NCI-H2196 (cell line): Measurements from ENCODE around the gene WDR38.
A peak's percentile ranks its signal among the peaks of the same experiment; 100 is the strongest.

ENCODE experiments used
- DNase-seq: peaks from one replicate; lab custom pipeline; 2025; ENCODE audit not compliant: unreplicated experiment; lab: John Stamatoyannopoulos, UW

WDR38 gene

GRCh38 chr9:124852829-124853531, at the start of gene WDR38:
Gene WDR38, plus strand, starts transcription at chr9:124853460. Its CDS starts 72 bp downstream, at chr9:124853532.
- peak; percentile 79 for DNase-seq

DNA sequence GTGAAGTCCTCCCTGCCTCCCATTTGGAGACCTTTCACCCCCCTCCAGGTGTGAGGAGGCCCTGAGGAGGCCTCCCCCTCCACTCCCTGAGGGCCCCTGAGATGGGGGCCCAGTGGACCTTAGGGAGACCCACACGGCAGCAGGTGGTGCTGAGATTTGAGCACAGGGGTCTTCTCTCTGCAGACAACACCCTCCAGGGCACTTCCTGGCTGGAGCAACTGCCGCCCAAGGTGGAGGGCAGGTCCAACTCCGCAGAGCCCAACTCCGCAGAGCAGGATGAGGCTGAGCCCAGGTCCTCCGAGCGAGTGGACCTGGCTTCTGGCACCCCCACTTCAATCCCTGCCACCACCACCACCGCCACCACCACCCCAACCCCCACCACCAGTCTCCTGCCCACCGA, 49.3 kb upstream of the WDR38 start:
- no peak for DNase-seq

DNA sequence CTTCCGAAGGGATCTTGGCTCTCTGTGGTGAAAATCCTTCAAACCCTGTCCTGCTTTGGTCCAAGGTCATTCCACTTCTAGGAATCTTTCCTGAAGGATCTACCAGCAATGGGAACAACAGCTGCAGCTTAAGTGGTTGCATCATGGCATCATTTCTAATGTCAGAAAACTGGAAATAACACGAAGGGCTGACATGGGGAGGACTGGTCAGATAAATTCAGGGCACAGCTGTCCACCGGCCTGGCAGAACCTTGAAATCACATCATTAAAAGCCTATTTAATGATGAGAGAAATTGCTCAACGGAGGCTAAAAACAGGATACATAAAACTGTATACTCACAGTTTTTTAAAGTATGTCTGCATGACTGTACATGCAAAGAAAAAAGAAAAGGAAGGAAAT, 48.1 kb upstream of the WDR38 start:
- no peak for DNase-seq

DNA sequence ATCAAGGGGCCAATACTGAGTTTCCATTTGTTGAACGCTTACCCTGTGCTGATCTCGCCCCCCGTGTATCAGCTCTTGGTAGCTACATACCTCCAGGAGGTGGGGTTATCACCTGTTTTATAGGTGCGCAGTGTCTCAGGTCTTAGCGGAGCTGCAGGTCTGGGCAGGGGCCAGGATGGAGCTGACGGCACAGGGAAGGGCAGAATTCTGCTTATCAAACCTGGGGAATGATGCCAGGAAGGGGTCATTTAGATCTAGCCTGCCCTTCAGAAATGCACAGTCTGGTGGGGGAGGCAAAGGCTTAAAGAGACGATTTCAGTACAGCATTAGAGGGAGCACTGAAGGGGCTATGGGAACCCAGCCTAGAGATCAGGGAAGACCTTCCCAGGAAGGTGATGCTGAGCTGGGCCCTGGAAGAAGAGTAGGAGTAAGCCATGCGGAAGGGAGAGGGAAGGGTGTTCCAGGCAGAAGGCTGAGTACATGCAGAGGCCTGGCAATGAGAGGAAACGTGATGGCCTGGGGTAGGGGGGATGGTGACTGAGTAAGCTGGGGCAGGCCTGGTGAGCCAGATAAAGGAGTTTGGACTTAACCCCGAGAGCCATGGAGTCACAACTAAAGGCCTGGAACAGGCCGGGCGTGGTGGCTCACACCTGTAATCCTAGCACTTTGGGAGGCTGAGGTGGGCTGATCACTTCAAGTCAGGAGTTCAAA, 44.9 kb upstream of the WDR38 start:
- DNase-seq, result no peak

DNA sequence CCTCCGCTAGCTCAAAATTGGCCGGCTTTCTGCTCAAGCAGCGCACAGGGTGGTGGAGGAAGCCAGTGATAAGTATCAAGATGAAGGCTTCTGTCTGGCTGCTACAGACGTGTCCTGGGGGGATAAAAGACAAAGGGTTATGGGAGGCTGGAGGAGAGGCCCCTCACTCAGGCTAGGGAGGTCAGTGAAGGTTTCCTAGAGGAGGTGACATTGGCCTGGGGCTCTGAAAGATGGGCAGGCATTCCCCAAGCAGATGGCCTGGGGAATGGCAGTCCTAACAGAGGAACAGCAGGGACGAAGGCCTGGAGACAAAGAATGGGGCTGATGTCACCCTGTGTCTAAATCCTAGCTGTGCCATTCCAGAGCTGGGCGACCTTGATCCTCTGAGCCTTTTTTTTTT, 44.0 kb upstream of the WDR38 start:
- no peak for DNase-seq

- no peak for DNase-seq
Observed at GRCh38 chr9:124809741-124810500, 43.3 kb upstream of the WDR38 start.

DNA sequence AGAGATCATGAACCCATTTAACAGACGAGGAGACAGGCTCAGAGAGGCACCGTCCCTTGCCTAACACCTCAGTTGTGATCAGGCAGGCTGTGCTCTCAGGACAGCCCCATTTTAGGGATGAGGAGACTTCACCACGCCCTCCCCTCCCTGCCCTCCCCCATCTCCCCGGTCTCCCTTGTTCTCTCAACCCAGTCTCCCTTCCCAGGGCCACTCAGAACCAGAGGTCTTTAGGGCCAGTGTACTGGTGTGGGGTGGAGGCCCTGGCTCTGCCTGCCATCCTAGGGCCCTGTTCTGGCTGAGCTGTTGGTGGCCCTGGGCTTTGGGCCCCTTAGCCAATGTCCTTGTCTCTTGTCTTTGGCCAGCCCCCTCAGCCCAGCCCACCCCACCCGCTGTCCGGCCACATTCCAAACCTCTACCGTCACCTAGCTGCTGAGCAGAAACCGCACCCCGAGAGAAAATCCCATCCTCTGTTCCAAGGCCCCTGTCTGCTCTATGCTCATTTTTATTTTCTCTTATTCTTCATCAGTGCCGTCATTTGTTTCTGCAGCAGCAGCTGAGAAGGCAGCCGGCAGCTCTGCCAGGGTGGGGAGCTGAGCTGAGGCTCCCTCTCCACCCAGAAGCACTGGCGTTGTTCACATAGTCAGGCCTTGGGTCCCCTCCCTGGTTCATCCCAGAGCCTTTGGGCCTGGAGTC, 42.5 kb upstream of the WDR38 start:
- DNase-seq, result no peak

- DNase-seq, result no peak
Observed at GRCh38 chr9:124812441-124812876, 40.8 kb upstream of the WDR38 start.

- DNase-seq, result no peak
Observed at GRCh38 chr9:124813041-124813440, 40.2 kb upstream of the WDR38 start.

DNA sequence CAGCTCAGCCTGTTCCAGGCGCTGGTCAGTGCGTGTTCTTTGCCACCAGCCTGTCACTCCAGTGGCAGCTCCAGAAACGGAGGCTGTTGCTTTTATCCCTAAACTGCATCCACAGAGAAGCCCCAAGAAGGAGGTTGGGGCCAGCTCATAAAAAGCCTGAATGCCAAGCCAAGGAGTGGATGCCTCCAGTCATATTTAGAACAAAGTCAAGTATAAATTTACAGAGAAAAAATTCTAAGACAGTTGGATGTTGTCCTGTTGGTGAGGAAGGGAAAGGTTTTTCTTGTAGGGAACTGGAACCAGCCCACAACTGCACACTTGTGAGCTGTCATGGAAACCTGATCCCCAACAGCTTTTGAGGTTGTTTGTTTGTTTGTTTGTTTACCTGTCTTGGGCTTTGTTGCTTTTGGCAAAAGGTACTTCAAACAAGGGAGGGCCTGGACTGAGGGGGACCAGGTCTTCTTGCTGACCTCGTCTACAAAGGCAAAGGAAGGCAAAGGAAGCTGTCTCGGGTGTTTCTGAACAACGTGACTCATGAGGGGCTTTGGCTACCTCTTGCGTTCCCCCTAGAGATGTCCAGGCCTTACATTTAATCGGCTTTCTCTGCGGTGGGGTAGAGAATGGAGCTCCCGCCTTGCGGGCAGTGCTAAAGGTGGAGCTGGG, 39.6 kb upstream of the WDR38 start:
- no peak for DNase-seq

GRCh38 chr9:124814164-124814535, 39.1 kb upstream of the WDR38 start:
- no peak for DNase-seq

GRCh38 chr9:124815601-124816000, 37.7 kb upstream of the WDR38 start:
- no peak for DNase-seq

- DNase-seq, result peak; percentile 42
Observed at GRCh38 chr9:124818431-124819281, 34.6 kb upstream of the WDR38 start.

GRCh38 chr9:124820698-124821623, 32.3 kb upstream of the WDR38 start:
- DNase-seq, result no peak

GRCh38 chr9:124828489-124829333, 24.5 kb upstream of the WDR38 start:
- DNase-seq, result no peak

- no peak for DNase-seq
Observed at GRCh38 chr9:124829334-124829669, 24.0 kb upstream of the WDR38 start.

DNA sequence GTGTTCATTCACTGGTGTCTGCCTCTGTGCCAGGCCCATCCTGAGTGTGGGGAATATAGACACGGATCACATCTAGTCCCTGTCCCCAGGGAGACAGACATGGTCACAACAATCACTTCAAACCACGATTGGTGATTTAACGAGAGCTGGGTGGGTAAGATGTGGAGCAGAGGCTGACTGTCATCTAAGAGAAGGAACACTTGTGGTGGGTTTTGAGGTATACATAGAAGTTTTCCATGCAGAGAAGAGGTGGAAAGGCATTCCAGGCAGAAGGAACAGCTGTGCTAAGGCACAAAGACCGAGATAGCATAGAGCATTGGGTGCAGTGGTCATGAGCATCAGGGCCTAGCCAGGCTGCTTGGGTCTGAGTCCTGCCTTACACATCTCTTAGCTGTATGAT, 22.7 kb upstream of the WDR38 start:
- DNase-seq, result no peak
